ENCODE measurements around the gene ARPP21. TPM values are rescaled to one million over a fixed set of nuclear protein-coding genes. Genes with fewer than 3 reads are reported as not detected.

The ARPP21 gene
- total RNA-seq, 1 donor from 2014 or later = 54.3 TPM

DNA sequence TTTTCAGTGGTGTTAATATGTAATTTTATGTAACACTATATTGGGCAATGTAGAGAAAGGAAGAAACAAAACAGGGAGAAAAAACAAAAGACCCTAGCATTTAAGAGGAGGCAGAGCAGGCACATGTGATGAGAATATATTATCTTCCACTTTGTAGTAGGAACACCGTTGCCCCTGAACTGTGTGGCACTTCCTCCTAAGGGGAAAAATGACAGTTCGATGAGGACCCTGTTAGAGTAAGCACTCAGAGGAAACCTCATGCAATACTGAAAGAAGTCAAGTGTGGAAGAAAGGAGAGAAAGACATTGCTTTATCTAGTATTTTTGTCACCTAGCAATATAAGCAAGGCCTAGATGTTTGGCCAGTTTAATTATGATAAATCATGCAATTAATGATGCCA, 32.2 kb downstream of the ARPP21 start:
- no peak overlapping the region for H3K27ac ChIP-seq (ENCODE audit: low read depth, low read length)
- no peaks in the 10 kb centered on the region for H3K9me3 ChIP-seq (ENCODE audit: control insufficient read depth in 3 of 3, low read length in 3 of 3)
- no peak overlapping the region for H3K4me3 ChIP-seq (ENCODE audit: low read length in 3 of 3)
- H3K9ac ChIP-seq (ENCODE audit: low read depth in 1 of 3, low read length in 3 of 3) = no peak overlapping the region
- H3K36me3 ChIP-seq (ENCODE audit: control insufficient read depth in 3 of 3, insufficient read depth in 3 of 3, low read length in 3 of 3) = peaks cover 0 to 3% (median 0%) of the 10 kb centered on the region in 3 donors
- peaks cover 7 to 28% (median 18%) of the 10 kb centered on the region in 3 donors for H3K4me1 ChIP-seq (ENCODE audit: control insufficient read depth in 3 of 3, insufficient read depth in 3 of 3, low read length in 3 of 3)
- no peaks in the 10 kb centered on the region for H3K27me3 ChIP-seq (ENCODE audit: control insufficient read depth in 3 of 3, insufficient read depth in 3 of 3, low read length in 3 of 3)

DNA sequence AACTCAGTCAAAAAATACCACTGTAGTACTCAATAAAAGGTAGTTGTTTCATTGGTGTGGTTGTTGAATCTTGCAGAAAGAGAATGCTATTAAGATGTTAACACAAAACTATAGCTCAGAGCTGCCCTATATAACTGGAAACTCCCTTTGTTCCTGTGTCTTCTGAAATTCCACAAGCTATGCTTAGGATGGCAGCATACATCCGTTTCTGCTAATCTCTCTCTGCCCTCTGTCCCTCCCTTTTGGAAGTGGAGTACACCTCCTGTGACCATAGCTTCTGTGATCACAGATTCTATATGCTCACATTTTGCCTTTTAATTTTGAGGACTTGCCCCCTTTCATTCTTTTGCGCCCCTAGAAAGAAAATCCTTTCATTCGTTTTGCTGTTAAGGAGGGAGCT, 33.7 kb downstream of the ARPP21 start:
- Histone ChIP-seq H3K9me3 (ENCODE audit: control insufficient read depth in 3 of 3, low read length in 3 of 3) (no peaks in the 10 kb centered on the region), H3K27ac (ENCODE audit: low read depth, low read length) (no peak overlapping the region), H3K9ac (ENCODE audit: low read depth in 1 of 3, low read length in 3 of 3) (no peak overlapping the region), H3K27me3 (ENCODE audit: control insufficient read depth in 3 of 3, insufficient read depth in 3 of 3, low read length in 3 of 3) (no peaks in the 10 kb centered on the region), H3K36me3 (ENCODE audit: control insufficient read depth in 3 of 3, insufficient read depth in 3 of 3, low read length in 3 of 3) (peaks cover 0 to 3% (median 0%) of the 10 kb centered on the region in 3 donors), H3K4me1 (ENCODE audit: control insufficient read depth in 3 of 3, insufficient read depth in 3 of 3, low read length in 3 of 3) (peaks cover 11 to 28% (median 23%) of the 10 kb centered on the region in 3 donors), H3K4me3 (ENCODE audit: low read length in 3 of 3) (no peak overlapping the region)

DNA sequence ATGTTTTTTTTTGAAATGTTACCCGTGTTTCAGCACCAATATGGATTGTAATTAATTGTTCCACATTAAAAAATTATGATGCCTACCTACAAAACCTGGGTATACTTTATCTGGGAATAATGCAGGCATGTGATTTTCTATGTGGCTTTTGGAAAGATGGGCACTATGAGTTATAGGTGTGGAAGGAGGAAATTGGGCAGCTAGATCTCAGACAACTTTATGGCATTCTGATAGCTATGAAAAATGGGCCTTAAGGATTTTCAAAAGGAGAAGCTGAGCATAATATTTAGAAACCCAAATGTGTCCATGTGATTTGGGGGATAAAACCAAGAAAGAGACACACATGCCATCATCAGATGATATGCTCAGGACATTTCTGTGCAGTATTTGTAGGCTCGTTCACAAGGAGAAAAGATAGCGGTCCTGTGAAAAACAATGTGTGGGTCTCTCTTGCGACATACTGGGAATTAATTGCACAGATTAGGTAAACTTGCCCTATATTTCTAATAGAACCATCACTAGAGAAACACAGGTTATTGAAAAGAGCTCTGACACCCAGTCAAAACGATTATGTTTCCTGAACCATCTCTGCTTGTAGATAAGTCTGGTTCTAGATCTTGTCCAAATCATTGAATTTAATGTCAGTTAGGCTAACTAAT, 35.3 kb downstream of the ARPP21 start:
- H3K27ac ChIP-seq (ENCODE audit: low read depth, low read length) = no peak overlapping the region

DNA sequence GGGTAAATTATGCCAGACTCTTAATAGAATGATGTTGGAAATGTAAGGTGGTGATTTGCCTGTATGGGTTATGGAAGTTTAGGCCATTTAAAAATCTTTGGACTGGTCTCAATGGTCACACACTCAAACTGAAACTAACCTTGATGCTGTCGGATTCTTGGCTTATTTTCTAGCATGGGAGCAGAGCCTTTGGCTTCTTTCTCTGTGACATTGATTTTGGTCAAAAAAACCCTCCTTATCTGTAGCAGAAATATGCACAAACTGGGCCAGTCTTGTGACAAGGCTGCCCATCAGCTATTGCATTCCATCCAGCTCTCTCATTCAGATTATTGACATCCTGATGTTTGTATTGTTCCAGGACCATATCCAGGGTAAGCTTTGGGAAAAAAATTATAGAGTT, 35.9 kb downstream of the ARPP21 start:
- Histone ChIP-seq H3K27ac (ENCODE audit: low read depth, low read length) (peak overlapping the region; percentile 84), H3K36me3 (ENCODE audit: control insufficient read depth in 3 of 3, insufficient read depth in 3 of 3, low read length in 3 of 3) (peaks cover 0 to 3% (median 0%) of the 10 kb centered on the region in 3 donors), H3K27me3 (ENCODE audit: control insufficient read depth in 3 of 3, insufficient read depth in 3 of 3, low read length in 3 of 3) (no peaks in the 10 kb centered on the region), H3K4me1 (ENCODE audit: control insufficient read depth in 3 of 3, insufficient read depth in 3 of 3, low read length in 3 of 3) (peaks cover 14 to 26% (median 18%) of the 10 kb centered on the region in 3 donors), H3K9me3 (ENCODE audit: control insufficient read depth in 3 of 3, low read length in 3 of 3) (no peaks in the 10 kb centered on the region), H3K9ac (ENCODE audit: low read depth in 1 of 3, low read length in 3 of 3) (peak overlapping the region in 1 of 3 donors; percentile 4), H3K4me3 (ENCODE audit: low read length in 3 of 3) (peak overlapping the region in 2 of 3 donors; percentile 6 to 12)

More for the DNA sequence above, 35.3 kb downstream of the ARPP21 start:
- H3K4me1 ChIP-seq (ENCODE audit: control insufficient read depth in 3 of 3, insufficient read depth in 3 of 3, low read length in 3 of 3) = peaks cover 14 to 26% (median 20%) of the 10 kb centered on the region in 3 donors
- peaks cover 0 to 3% (median 0%) of the 10 kb centered on the region in 3 donors for H3K36me3 ChIP-seq (ENCODE audit: control insufficient read depth in 3 of 3, insufficient read depth in 3 of 3, low read length in 3 of 3)
- H3K9ac ChIP-seq (ENCODE audit: low read depth in 1 of 3, low read length in 3 of 3) = no peak overlapping the region
- no peaks in the 10 kb centered on the region for H3K27me3 ChIP-seq (ENCODE audit: control insufficient read depth in 3 of 3, insufficient read depth in 3 of 3, low read length in 3 of 3)
- no peak overlapping the region for H3K4me3 ChIP-seq (ENCODE audit: low read length in 3 of 3)
- H3K9me3 ChIP-seq (ENCODE audit: control insufficient read depth in 3 of 3, low read length in 3 of 3) = no peaks in the 10 kb centered on the region

DNA sequence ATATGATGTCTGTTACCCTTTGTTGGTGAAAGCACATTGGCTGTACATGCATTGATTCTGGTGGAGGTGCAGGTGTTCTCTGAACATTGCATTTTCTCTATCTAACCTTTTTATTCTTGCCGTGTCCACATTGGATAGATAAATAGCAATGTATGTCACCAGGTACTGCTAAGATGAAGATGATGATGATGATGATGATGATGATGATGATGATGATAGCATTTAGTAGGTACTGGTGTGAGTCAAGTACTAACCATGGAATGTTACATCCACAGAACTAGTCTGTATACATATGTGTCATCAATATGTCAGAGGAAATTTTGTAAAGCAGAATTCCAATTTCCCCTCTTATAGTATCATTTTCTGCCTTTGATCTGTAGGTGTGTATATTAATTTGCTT, 36.3 kb downstream of the ARPP21 start:
- H3K4me3 ChIP-seq (ENCODE audit: low read length in 3 of 3) = no peak overlapping the region
- H3K4me1 ChIP-seq (ENCODE audit: control insufficient read depth in 3 of 3, insufficient read depth in 3 of 3, low read length in 3 of 3) = peaks cover 11 to 22% (median 13%) of the 10 kb centered on the region in 3 donors
- H3K9me3 ChIP-seq (ENCODE audit: control insufficient read depth in 3 of 3, low read length in 3 of 3) = no peaks in the 10 kb centered on the region
- peak overlapping the region in 1 of 3 donors; percentile 4 for H3K9ac ChIP-seq (ENCODE audit: low read depth in 1 of 3, low read length in 3 of 3)
- peaks cover 0 to 3% (median 0%) of the 10 kb centered on the region in 3 donors for H3K36me3 ChIP-seq (ENCODE audit: control insufficient read depth in 3 of 3, insufficient read depth in 3 of 3, low read length in 3 of 3)
- no peaks in the 10 kb centered on the region for H3K27me3 ChIP-seq (ENCODE audit: control insufficient read depth in 3 of 3, insufficient read depth in 3 of 3, low read length in 3 of 3)
- peak overlapping the region; percentile 84 for H3K27ac ChIP-seq (ENCODE audit: low read depth, low read length)

DNA sequence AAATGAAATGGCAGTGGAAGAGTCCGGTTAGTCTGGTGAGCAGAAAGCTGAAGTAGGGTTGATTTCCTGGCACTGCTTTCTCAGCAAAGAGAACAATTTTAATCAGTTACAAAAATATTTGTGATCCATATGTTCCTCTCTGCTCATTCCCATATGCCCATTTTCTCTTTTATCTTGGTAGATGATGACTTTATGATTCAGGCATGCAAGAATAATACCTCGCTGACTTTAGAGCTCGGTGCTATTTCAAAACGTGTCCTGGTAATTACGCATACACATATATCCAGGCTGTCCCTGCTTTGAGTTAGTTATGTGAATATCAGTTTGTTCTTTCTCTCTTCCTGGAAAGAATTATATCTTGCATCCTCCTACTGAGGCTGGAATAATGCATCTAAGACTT, 38.5 kb downstream of the ARPP21 start:
- Histone ChIP-seq H3K4me3 (ENCODE audit: low read length in 3 of 3) (peak overlapping the region; percentile 33 to 38 (median 36)), H3K27ac (ENCODE audit: low read depth, low read length) (peak overlapping the region; percentile 84), H3K9ac (ENCODE audit: low read depth in 1 of 3, low read length in 3 of 3) (peak overlapping the region; percentile 57 to 71 (median 69)), H3K9me3 (ENCODE audit: control insufficient read depth in 3 of 3, low read length in 3 of 3) (no peaks in the 10 kb centered on the region), H3K36me3 (ENCODE audit: control insufficient read depth in 3 of 3, insufficient read depth in 3 of 3, low read length in 3 of 3) (peaks cover 0 to 5% (median 0%) of the 10 kb centered on the region in 3 donors), H3K4me1 (ENCODE audit: control insufficient read depth in 3 of 3, insufficient read depth in 3 of 3, low read length in 3 of 3) (peaks cover 10 to 21% (median 10%) of the 10 kb centered on the region in 3 donors), H3K27me3 (ENCODE audit: control insufficient read depth in 3 of 3, insufficient read depth in 3 of 3, low read length in 3 of 3) (no peaks in the 10 kb centered on the region)

DNA sequence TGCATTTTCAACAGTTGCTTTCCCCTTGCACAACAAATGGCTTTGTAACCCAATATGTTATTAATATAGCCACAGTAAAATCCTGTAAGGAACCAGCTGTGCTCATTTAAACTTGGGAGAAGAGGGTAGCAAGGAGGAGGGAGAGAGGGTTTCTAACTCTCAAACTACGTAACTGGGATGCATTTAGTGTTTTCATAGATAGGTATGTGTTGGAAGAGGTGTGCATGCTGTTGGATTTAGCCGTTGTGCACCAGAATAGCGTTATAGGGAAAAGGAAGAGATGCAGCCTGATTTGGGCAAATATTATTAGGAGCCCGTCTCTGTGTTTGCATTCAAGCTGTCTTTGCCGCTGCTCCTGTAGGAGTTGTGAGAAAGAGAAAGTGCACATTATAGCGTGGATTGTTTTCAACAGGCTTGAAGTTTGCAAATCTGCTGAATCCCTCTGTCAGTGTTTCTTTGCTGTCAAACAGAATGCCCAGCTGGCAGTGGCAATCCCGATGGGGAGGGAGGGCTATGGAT, 39.4 kb downstream of the ARPP21 start:
- Histone ChIP-seq H3K27me3 (ENCODE audit: control insufficient read depth in 3 of 3, insufficient read depth in 3 of 3, low read length in 3 of 3) (no peaks in the 10 kb centered on the region), H3K9me3 (ENCODE audit: control insufficient read depth in 3 of 3, low read length in 3 of 3) (no peaks in the 10 kb centered on the region), H3K9ac (ENCODE audit: low read depth in 1 of 3, low read length in 3 of 3) (peak overlapping the region; percentile 71 to 78 (median 76)), H3K27ac (ENCODE audit: low read depth, low read length) (peak overlapping the region; percentile 84), H3K36me3 (ENCODE audit: control insufficient read depth in 3 of 3, insufficient read depth in 3 of 3, low read length in 3 of 3) (peaks cover 0 to 10% (median 0%) of the 10 kb centered on the region in 3 donors), H3K4me3 (ENCODE audit: low read length in 3 of 3) (peak overlapping the region; percentile 67 to 71 (median 71)), H3K4me1 (ENCODE audit: control insufficient read depth in 3 of 3, insufficient read depth in 3 of 3, low read length in 3 of 3) (peaks cover 10 to 21% (median 10%) of the 10 kb centered on the region in 3 donors)

DNA sequence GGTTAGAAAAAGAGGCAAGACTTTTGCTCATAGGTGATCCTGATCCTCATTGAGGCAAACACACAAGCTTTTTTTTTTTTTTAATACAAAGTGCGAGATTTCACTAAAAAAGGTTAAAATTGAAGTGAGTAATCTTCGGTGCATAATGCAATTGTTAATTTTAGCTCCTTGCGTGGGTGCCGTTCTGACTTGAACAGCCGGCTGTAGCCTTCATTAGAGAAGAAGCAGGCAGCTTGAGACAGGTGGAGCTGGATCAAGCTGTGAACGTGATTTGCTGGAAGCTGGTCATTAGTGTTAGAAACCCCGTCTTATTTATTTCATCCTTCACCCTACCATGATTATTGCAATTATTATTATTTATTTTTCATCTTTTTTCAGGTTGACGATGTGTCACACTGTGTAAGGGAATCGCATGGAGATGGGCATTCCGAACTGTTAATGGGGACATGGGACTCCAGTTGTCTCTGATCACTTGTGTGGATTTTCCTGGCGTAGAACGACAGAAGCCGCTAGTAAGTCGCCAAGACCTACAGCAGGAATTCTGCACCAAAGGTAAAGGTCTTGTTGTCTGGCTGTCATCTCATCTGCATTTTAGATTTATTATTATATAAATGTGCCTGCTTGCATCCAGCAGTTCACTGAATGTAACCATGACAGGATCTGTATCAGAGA, 40.2 kb downstream of the ARPP21 start:
- Histone ChIP-seq H3K36me3 (ENCODE audit: control insufficient read depth in 3 of 3, insufficient read depth in 3 of 3, low read length in 3 of 3) (peaks cover 0 to 11% (median 0%) of the 10 kb centered on the region in 3 donors), H3K27ac (ENCODE audit: low read depth, low read length) (peak overlapping the region; percentile 84), H3K4me3 (ENCODE audit: low read length in 3 of 3) (peak overlapping the region; percentile 67 to 71 (median 68)), H3K9ac (ENCODE audit: low read depth in 1 of 3, low read length in 3 of 3) (peak overlapping the region; percentile 71 to 78 (median 76)), H3K4me1 (ENCODE audit: control insufficient read depth in 3 of 3, insufficient read depth in 3 of 3, low read length in 3 of 3) (peaks cover 10 to 19% (median 10%) of the 10 kb centered on the region in 3 donors), H3K9me3 (ENCODE audit: control insufficient read depth in 3 of 3, low read length in 3 of 3) (no peaks in the 10 kb centered on the region), H3K27me3 (ENCODE audit: control insufficient read depth in 3 of 3, insufficient read depth in 3 of 3, low read length in 3 of 3) (no peaks in the 10 kb centered on the region)

DNA sequence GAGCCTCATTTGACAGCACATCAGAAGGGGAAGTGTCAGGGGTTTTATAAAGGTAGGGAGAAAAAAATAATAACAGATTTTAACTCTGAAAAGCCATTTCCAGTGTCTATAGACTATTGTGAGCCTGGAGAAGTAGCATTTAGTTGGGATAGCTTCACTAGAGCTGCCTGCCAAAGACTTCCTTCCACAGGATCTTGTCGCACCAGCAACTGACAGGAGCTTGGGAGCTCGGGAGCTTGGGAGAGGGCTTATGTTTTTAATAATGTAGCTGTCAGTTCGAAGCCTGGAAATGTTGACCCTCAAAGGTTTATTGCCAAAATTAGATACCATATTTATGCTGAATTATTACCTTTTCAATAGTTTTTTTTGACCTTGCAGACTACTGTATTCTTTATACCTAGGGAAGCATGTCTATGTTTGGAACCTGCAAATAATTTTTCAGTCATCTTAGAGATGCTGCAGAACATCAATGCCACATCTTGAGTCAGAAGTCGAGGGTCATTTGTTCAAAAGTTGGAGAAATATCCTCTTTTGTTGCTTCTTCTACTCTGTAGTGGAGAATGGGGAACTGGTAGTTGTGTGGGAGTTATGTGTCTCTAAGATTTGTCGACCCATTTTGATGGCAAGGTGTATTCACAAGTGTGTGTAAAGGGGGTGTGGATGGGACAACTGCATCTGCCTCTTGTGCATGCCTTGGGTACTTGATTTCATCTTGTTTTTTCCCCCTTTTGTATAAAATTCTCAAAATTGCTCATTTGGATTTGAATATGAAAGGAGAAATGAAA, 41.7 kb downstream of the ARPP21 start:
- Histone ChIP-seq H3K27ac (ENCODE audit: low read depth, low read length) (peak overlapping the region; percentile 84), H3K9ac (ENCODE audit: low read depth in 1 of 3, low read length in 3 of 3) (peak overlapping the region; percentile 5 to 78 (median 71)), H3K4me3 (ENCODE audit: low read length in 3 of 3) (peak overlapping the region; percentile 5 to 71 (median 67)), H3K27me3 (ENCODE audit: control insufficient read depth in 3 of 3, insufficient read depth in 3 of 3, low read length in 3 of 3) (no peaks in the 10 kb centered on the region), H3K9me3 (ENCODE audit: control insufficient read depth in 3 of 3, low read length in 3 of 3) (no peaks in the 10 kb centered on the region), H3K36me3 (ENCODE audit: control insufficient read depth in 3 of 3, insufficient read depth in 3 of 3, low read length in 3 of 3) (peaks cover 0 to 16% (median 0%) of the 10 kb centered on the region in 3 donors), H3K4me1 (ENCODE audit: control insufficient read depth in 3 of 3, insufficient read depth in 3 of 3, low read length in 3 of 3) (peaks cover 8 to 10% (median 9%) of the 10 kb centered on the region in 3 donors)
